Left kidney (tissue), 8 donors: Measurements from ENCODE around the gene FAM171A1. TPM values are rescaled to one million over a fixed set of nuclear protein-coding genes. Genes with fewer than 3 reads are reported as not detected.
A peak's percentile ranks its signal among the peaks of the same experiment; 100 is the strongest.
"Not testable (repeated sequence)": the region's sequence is repeated elsewhere in the genome, so short reads cannot be mapped to it uniquely, and the experiment has no call there.

Experiments
- DNase-seq: peaks from one replicate; pipeline ENCODE4 v3.0.0-alpha.2; 2013
- long read RNA-seq, 8 donors: transcript quantifications; one replicate each; lab custom pipeline, GENCODE V29; 2026
- polyA plus RNA-seq: library from polyadenylated mRNA; unstranded; fragments of 120-200 nt; gene quantifications from one replicate; pipeline ENCODE4 v1.2.1, GENCODE V29; 2013; ENCODE audit not compliant: insufficient read length

Gene FAM171A1
- polyA plus RNA-seq = 93.2 TPM
- long read RNA-seq, donor 1, transcript FAM171A1-201 (8 exons, 3,952 nt) = major isoform, 30 of 36 reads
- long read RNA-seq, donor 1, partial matches to known transcripts = 6 of 36 reads
- long read RNA-seq, donor 1, other reads (novel, unspliced or antisense) = 0 of 36 reads
- long read RNA-seq, donor 2, transcript FAM171A1-201 (8 exons, 3,952 nt) = major isoform, 19 of 19 reads
- long read RNA-seq, donor 2, partial matches to known transcripts = 0 of 19 reads
- long read RNA-seq, donor 2, other reads (novel, unspliced or antisense) = 0 of 19 reads
- long read RNA-seq, donor 3, transcript FAM171A1-201 (8 exons, 3,952 nt) = major isoform, 16 of 21 reads
- long read RNA-seq, donor 3, partial matches to known transcripts = 0 of 21 reads
- long read RNA-seq, donor 3, other reads (novel, unspliced or antisense) = 5 of 21 reads
- long read RNA-seq, donor 4 = 0 reads
- long read RNA-seq, donor 5, transcript FAM171A1-201 (8 exons, 3,952 nt) = major isoform, 25 of 25 reads
- long read RNA-seq, donor 5, partial matches to known transcripts = 0 of 25 reads
- long read RNA-seq, donor 5, other reads (novel, unspliced or antisense) = 0 of 25 reads
- long read RNA-seq, donor 6, transcript FAM171A1-201 (8 exons, 3,952 nt) = major isoform, 28 of 28 reads
- long read RNA-seq, donor 6, partial matches to known transcripts = 0 of 28 reads
- long read RNA-seq, donor 6, other reads (novel, unspliced or antisense) = 0 of 28 reads
- long read RNA-seq, donor 7, transcript FAM171A1-201 (8 exons, 3,952 nt) = major isoform, 19 of 24 reads
- long read RNA-seq, donor 7, partial matches to known transcripts = 5 of 24 reads
- long read RNA-seq, donor 7, other reads (novel, unspliced or antisense) = 0 of 24 reads
- long read RNA-seq, donor 8, transcript FAM171A1-201 (8 exons, 3,952 nt) = major isoform, 11 of 11 reads
- long read RNA-seq, donor 8, partial matches to known transcripts = 0 of 11 reads
- long read RNA-seq, donor 8, other reads (novel, unspliced or antisense) = 0 of 11 reads

DNA sequence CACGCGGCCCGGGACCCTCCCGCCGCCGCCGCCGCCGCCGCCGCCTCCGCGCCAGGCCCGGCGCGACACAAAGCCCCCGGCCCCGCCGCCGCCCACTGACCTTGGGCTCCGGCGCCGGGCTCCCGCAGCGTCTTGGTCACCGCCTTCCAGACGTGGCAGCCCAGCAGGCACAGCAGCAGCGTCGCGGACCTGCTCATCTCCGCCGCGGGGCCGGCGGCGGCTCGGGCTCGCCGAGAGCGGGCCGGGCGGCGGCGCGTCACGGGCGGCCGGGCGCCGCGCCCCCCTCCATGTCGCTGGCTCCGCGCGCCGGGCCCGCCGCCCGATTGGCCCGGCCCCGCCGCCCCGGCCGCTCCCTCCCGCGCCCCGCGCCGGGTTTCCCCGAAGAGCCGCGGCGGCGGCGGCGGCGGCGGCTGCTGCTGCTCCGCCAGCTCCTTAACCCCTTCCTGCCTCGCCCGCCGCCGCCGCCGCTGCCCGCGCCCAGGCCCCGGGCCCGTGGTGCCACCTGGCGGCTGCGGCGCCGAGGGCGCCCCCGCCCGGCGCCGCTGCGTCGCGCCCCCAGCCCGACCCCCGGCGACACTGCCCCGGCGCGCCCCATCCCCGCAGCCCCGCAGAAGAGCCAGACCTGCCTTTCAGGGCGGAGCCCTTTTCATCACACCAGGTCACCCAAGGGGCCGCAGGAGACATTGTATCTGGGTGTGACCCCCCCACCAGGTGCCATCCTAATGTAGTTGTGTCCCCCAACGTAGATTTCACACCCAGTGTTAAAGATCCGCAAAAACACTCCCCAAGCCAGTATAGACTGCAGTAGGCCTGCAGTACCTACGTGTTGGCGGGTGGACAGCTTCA lies at the start of gene FAM171A1:
TSS of gene FAM171A1 (minus strand) at position 434 of the 846 bp plus-strand sequence. CDS start at position 197, 237 bp downstream.
- peak; percentile 59 for DNase-seq

DNA sequence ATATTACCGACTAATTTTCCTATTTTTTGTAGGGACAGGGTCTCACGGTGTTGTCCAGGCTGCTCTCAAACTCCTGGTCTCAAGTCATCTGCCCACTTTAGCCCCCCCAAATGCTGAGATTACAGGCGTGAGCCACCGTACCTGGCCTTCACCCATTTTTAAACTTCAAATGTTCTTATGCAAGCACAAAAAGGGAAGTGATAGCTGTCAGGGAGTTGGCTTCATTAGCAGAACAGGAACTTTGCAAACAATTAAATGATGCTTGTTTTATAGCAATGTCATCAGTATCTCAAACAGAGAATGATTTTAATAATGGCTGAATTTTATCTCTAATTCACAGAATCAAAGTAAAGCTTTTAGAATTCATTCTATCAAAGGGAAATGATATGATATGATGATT lies 49.8 kb upstream of the FAM171A1 start:
- no peak for DNase-seq

DNA sequence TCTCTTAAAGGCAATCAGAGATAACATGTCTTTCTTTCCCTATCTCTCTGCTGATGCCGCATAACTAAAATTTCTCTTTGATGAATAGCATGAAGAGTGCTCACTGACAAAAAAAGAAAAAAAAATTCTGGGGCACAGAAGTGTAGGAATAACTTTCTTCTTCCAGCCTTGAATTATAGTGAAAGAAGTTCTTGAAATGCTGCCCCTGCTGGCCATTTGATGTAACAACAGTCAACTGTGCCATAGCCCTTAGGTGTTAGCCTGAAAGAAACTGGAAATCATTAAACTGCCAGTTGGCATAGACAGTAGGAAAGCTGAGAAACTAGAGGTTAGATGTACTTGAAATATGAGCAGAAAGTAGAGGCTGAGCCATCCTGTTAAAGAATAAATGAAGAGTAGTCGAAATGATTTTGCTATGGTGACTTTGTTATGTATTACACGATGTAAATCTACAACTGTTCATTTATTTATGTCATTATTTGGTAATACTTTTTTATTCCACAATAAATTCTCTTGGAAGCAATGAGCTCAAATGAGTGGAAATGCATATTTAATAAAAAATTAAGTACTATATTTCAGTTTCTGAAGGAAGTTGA lies 48.3 kb upstream of the FAM171A1 start:
- DNase-seq = peak; percentile 64

DNA sequence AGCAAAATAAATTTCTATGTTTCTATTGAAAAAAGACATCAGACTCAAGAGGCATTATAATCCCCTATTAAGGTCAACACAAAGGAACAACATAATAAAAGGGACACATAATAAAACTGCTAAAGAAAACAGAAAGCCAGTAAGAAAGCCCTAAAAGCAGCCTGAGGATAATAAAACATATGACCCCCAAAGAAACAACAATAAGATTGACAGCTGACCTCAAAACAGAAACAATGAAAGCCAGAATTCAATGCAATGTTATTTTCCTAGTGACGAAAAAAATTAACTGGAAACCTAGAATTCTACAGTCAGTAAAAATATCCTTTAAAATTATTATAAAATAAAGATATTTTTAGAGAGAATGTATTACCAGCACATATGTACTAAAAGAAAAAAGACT lies 44.9 kb upstream of the FAM171A1 start:
- no peak for DNase-seq

DNA sequence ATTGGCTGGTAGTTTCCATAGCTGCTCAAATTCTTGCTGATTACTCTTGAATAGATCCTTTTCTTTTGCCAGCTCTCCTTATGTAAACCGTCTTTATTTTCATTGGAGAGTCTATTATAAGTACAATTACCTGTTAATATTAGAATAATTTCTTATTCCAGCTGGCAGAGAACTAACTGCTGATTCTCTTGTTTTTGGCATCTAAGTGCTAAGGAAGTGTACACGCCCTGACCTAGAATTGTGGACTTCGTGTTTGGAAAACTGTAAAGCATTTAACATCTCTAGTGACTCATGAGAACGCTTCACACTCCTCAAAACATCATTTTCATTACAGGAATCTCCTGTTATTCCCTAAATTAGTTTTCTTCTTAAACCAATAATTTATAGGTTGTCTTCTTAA lies 39.9 kb upstream of the FAM171A1 start:
- no peak for DNase-seq

DNA sequence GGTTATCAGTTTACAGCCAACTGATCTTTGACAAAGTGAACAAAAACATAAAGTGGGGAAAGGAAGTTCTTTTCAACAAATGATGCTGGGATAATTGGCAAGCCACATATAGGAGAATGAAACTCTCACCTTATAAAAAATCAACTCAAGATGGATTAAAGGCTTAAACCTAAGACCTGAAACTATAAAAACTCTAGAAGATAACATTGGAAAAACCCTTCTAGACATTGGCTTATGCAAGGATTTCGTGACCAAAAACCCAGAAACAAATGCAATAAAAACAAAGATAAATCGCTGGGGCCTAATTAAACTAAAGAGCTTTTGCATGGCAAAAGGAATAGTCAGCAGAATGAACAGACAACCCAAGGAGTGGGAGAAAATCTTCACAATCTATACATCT lies 38.3 kb upstream of the FAM171A1 start:
- not testable (repeated sequence) for DNase-seq

DNA sequence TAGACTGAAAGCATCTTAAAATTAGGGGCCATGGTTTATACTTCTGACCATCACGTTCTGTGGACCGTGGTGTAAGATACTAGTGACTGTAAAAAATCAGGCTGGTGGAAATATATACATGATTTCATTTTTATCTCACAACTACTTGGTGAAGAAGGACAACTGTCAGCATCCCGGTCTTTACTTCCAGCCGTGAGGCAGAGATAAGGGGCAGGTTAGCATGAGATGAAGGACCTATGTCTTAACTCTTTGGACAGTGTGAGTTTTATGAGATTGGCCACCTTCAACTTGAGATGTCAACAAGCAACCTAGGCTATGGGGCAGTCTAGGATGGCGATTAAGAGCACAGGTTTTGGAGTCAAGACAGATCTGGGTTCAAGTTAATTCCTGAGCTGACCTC lies 37.5 kb upstream of the FAM171A1 start:
- no peak for DNase-seq

DNA sequence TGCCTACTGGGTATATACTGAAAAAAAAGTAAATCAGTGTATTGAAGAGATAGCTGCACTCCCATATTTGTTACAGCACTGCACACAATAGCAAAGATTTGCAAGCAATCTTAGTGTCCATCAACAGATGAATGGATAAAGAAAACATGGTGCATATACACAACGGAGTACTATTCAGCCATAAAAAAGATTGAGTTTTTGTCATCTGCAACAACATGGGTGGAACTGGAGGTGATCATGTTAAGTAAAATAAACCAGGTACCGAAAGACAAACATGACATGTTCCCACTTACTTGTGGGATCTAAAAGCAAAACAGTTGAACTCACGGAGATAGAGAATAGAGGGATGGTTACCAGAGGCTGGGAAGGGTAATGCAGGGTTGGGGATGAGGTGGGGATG lies 34.2 kb upstream of the FAM171A1 start:
- no peak for DNase-seq

DNA sequence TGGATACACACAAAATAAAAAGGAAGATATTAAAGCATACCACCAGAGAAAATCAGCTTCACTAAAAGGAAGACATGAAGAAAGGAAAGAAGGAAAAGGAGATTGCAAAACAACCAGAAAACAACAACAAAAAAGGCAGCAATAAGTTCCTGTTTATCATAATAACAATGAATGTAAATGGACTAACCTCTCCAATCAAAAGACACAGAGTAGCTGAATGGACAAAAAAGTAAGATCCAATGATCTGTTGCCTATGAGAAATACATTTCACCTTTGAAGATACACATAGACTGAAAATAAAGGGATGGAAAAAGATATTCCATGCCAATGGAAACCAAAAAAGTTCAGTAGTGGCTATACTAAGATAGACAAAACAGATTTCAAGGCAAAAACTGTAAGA lies 30.3 kb upstream of the FAM171A1 start:
- DNase-seq = no peak

DNA sequence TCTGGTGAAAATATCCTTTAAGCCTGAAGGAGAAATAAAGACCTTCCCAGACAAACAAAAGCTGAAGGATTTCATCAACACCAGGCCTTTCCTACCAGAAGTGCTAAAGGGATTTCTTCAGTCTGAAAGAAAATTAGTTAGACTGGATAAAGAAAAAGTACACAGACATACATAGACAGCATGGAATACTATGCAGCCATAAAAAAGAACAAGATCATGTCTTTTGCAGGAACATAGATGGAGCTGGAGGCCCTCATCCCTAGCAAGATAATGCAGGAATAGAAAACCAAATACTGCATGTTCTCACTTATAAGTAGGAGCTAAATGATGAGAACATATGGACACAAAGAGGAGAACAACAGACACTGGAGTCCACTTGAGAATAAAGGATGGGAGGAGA lies 29.4 kb upstream of the FAM171A1 start:
- DNase-seq = not testable (repeated sequence)

DNA sequence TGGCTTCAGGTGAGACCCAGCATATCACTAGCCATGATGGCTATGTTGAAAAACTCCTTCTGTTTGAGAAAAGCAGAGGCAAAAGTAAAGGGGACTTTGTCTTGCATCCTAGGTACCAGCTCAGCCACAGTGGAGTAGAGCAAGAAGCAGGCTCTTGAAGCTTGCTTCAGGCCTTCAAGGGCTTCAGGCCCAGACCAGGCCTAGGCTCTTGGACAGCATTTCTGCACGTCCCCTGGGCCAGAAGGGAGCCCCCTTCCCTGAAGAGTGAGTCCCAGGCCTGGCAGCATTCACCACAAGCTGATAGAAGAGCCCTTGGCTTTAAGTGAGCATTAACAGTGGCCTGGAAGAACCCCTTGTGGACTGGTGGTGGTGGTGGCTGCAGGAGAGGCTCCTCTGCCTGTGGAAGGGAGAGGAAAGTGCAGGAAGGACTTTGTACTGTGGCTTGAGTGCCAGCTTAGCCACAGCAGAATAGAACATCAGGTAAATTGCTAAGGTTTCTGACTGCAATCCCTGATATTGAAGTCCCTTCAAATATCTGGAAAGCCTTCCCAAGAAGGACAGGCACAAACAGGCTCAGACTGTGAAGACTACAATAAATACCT lies 28.1 kb upstream of the FAM171A1 start:
- DNase-seq = no peak

DNA sequence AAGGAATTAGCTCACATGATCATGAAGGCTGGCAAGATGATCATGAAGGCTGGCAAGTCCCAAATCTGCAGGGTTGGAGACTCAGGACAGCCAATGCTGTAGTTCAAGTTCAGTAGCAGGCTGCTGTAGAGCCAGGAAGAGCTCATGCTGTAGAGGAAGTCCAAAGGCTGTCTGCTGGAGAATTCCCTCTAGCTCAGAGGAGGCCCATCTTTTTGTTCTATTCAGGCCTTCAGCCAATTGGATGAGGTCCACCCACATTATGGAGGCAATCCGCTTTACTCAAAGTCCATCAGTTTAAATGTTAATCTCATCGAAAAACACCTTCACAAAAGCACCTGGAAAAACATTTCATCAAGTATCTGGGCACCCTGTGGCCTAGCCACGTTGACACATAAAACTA lies 24.8 kb upstream of the FAM171A1 start:
- DNase-seq = no peak

DNA sequence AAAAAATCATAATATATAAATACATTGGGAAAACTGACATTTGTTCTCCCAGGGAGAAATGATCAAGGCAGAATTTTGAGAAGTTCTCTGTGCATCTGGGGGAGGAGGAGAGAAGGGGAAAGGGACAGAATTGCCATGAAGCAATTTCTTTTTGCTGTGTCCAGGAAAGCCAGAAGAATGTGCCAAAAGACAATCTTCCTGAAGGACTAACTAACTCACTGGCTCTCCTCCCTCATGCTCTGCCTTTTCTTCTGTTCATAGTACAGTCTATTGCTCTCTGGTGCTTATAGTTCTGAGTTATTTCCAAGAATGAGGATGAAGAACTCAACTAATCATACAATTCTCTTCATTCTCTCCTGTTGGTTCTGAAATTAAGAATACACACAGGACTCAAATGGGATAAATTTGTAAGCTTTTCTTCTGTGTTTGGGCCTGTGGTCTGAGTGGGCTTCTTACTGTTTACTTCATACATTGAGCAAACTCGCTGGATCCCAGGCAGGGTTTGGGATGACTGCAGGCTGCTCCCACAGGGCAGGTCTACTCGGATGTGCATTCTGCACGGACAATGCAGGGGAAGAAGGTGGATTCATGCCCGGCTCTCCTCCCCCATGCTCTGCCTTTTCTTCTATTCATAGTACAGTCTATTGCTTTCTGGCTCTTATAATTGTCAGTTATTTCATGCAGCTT lies 22.2 kb upstream of the FAM171A1 start:
- no peak for DNase-seq

DNA sequence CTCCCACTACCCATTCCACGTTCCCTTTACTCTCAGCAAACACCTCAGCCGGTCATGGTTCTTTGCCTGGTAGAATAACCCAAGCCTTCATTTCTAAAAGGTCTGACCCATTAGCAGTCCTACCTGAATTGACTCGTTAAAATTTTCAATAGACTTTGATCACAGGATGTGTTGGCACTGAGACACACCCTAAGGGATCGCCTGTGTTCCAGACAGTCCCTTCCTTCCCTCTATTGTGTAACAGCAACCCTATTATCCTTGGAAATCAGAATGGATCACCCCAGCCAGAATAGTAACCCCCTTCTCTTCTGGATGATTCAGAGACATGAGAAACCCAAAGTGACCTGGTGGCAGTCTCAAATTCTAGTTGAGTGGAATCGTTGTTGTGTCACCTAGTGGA lies 20.4 kb upstream of the FAM171A1 start:
- no peak for DNase-seq

DNA sequence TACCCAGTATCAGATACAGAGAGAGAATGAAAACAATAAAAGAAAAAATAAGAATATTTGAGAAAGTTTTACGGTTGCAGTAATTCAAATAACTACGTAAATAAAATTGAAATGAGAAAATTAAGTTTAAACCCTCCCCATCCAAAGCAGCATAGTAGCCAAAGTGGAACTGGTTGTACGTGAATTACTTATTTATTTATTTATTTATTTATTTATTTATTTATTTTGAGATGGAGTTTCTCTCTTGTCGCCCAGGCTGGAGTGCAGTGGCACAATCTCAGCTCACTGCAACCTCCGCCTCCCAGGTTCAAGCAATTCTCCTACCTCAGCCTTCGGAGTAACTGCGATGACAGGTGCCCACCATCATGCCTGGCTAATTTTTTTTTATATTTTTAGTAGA lies 17.1 kb upstream of the FAM171A1 start:
- DNase-seq = not testable (repeated sequence)

DNA sequence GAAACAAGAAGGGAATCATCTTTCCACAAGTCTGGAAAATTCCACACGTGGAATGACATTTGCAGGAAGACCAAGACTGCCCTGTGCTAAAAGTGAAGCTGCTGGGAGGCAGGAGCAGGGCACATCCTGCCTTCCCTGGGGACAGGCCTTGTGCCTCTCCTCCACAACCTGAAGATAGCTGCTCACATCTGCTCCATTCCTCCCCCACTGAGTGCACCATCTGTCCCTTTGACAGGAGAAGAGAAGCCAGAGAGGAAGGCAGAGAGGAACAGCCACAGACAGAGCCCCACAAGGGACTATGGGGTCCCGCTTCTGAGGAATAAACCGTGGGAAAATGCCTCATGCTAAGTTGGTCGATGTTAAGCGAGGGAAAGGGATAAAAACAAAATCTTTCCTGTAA lies 15.9 kb upstream of the FAM171A1 start:
- DNase-seq = no peak

DNA sequence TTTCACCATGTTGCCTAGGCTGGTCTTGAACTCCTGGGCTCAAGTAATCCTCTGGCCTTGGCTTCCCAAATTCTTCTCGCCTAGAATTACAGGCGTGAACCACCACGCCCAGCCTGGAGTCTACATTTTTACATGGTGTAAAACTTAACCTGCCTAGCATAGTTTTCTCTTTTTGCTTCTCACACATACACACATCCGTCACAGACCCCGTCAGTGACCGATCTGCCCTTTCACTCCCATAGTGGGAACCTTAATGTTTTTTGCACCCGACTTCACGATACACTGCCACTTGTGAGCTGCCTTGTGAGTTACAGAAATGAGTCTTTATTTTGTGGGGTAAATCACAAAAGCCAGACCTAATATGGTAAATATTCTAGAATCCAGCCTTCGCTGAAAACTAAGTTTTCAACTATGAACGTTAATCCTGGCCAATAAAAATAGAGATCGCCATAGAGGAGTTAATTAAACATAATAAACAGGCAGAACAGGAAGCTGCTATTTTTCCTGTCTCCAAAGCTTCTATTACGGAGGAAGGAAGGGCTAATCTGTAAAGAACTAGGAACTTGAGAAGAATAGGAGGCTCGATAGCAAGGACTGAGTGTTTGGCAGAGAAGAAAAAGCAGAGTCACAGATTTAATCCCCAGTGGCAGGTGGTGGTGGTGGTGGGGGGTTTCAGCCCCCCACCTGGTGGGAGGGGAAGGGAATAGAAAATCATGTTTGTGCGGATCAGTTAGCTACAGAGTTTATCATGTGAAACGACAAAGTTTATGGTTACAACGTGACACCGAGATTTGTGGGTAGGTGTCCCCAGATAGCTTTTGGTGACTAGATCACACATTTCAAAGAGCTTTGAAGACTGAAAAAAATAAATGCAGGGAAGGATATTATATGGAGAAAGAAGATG lies 14.7 kb upstream of the FAM171A1 start:
- peak; percentile 30 for DNase-seq

DNA sequence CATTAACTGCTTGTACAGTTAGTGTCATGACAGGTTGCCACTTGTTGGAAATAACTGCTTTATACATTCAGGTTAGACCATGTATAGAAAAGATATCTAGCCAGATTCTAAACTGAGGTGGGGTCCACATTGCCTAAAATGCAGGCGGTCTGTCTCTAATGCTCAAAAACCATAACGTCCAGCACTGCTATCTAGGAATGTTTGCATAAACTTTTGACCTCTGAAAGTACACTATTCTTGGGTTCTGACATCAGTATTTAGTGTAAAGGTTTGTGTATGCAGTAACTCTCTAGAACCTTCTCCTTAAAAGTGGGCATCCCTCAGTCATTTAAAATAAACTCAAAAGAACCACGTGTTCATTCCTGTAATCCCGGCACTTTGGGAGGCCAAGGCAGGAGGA lies 10.3 kb upstream of the FAM171A1 start:
- no peak for DNase-seq

DNA sequence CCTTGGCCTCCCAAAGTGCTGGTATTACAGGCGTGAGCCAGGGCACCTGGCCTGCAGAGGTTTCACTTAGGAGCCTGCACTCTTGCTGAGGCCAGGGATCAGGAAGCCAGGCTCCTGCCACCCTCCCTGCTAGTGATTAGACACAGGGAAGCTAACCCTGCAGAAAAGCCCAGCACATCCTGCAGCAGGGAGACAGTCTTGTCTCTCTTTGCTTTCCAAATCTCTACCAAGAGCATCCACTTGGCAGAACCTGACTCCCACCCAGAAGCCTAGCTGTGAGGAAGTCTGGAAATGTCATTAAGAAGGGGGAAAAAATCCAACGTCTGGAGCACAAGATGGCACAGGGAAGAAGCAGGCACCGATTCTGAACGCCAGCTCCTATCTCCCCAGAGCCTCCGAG lies 8.0 kb upstream of the FAM171A1 start:
- no peak for DNase-seq
